Activated T-helper 1 cell treated with anti-CD3 and anti-CD28 coated beads, Interleukin-2, amount 50 U/mL, for 16 hours (primary cell): ENCODE results near the gene CKB.
"Not testable (repeated sequence)": the region's sequence is repeated elsewhere in the genome, so short reads cannot be mapped to it uniquely, and the experiment has no call there.

Source experiments
- DNase-seq, 2 donors: peaks; one replicate each; pipeline ENCODE4 v3.0.0-alpha.2; 2020; ENCODE audit warnings: low read depth in 1 of 2, low spot score in 1 of 2

Gene CKB

DNA sequence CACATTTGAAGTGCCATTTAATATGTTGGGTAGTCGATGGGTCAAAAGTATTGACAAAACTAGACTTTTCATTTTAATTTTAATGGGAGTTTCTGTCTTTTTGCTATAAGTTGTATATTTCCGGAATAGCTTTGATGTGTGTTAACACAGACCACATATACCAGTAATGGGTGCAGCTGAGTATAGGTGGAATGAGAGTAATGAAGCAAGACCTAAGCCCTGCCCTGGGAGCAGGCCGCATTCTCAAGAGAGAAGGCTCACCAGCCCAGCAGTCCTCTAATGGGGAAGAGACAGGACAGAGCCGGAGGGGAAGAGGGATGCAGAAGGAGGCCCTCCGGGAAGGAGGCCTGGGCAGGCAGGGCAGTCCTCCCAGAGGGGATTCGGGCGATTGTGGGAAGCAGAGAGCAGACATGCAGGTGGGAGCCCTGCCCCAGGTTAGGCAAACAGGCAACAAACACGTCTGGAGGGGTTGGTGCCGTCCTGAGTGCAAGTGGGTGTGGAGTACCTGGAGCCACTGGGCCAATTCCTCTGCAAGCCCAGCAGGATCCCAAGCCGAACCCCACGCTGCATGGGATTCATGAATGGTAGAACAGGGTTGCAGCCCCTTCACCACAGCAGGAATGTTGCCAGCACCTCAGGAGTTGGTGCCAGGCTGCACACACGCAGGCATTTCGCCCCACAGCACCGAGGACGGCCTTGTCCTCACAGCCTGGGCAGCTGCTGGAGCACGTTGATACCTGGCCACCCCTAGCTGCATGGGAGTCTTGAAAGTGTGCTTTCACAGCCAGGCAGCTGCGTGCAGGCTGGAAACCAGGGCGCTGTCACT, 7.8 kb downstream of the CKB start:
- DNase-seq = no peak

DNA sequence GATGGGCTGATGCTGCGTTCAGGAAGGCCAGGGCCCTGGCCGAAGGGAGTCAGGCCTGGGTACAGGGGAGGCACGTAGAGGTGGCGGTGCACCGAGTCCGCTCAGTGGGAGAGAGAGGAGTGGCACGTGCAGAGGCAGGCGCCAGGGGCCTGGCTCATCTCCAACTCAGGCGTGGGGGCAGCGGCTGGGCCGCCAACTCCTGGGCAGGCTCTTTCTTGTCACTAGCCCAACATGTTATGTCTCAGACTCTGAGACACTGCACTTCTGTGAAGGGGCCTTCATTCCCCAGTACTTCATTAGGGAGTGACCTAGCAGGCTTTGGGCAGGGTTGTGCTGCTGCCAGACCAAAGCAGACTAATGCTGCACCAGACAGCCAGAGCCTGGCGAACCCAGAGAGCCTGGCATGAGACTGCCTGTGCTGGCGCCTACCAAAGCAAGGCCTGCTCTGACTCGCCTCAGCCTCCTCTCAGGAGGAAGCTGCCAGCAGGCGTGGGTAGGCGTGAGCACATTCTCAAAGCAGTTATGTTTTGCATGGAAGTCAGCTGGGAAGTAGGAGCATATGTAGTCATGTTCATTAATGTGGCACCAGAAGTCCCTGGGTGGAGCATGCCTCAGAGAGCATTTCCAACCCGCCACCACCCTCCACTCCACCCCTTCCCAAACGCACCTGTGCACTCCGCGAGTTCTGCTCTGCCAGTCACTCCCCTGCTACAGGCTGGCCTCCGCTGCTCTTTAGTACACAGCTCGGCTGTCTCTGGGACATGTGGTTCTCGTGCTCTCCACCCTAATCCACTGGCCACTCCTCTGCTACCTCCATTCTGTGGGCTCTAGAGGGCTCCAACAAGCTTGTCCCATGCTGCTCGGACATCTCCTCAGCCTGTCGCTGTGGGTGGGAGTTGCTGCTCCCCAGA, 9.7 kb downstream of the CKB start:
- no peak for DNase-seq

DNA sequence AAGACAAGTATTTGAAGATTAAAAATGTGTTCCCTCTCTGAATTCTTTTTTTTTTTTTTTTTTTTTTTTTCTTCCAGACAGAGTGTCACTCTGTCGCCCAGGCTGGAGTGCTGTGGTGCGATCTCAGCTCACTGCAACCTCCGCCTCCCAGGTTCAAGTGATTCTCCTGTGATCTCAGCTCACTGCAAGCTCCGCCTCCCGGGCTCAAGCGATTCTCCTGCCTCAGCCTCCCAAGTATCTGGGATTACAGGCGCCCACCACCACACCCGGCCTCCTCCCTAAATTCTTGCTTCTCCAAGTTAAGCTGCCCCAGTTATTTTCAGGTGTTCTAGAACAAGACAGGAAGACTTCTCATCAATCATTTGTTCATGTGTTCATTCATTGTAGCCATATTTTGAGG, 10.4 kb downstream of the CKB start:
- not testable (repeated sequence) for DNase-seq

DNA sequence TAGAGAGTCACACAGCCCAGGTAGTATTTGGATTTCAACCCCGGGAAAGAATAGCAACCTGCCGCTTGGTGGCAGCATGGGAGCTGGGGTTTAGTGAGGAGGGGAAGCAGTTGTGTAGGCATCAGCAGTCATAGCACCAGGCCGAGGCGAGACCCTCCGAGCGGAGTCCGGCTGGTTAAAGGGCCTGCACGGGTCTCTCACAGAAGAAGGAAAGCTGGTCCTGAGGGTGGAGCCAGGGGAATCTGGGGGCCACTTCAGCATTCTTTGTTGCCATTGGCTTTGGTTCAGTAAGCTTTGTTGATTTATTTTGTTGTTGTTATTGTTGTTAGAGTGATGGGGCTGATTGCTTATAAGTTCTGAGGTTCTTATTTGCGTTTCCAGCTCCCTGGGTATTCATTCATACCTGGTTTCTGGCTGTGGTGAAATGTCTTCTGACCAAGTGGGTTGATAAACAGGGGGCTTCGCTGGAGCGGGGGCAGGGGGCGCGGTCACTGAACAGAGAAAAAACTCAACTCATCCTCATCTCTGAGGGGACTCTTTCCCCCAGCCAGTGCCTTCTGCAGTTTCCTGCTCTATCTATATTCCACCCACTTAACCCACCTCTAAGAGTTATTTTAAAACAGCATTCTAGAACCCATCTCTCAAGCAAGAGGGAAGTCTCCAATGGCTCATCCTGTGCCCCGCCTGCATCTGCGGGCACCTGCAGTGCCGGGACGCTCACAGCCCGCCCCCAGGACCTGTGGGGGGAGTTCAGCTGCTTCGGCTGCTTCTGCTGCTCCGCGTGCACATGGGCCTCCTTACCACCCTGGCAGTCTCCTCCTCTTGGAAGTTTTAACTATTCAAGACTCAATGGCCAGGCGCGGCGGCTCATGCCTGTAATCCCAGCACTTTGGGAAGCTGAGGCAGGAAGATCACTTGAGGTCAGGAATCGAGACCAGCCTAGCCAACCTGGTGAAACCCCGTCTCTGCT, 11.6 kb downstream of the CKB start:
- DNase-seq = no peak

DNA sequence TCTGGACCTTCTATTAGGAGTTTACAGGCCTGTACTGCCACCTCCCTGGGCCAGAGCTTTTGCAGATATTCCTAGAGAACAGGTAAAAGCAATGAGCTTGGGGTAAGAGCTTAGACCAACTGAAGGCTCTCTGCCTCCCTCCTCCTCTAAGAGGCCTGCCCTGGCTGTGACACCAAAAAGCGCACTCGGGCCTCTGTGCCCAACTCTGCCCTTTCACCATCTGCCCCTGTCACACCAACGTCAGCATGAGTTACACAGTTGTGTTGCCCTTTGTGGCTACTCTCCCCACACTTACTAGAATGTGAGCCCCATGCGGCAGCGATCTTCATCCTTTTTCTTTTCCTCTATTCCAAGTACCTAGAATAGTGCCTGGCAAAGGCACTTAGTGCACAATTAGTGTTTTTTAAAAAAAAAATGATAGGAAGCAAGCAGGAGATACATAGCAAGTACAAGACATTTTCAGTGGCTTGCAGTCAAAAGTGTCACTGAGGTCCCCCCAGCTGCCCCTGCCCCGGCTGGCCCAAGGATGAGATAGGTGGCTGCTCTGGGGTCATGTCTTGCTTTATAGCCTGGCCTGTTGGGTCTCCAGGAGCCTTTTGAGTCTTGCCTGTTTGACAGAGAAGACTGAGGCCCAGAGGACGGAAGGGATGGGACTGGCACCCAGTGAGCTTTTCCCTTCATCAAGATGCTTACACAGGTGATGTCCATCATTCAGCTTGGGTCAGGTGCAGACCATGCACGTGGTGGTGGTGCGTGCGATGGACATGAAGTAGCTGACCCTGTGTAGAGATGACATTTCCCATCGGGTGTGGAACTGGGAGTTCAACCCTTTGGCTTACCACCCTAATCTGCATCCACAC, 12.5 kb downstream of the CKB start:
- DNase-seq = no peak

DNA sequence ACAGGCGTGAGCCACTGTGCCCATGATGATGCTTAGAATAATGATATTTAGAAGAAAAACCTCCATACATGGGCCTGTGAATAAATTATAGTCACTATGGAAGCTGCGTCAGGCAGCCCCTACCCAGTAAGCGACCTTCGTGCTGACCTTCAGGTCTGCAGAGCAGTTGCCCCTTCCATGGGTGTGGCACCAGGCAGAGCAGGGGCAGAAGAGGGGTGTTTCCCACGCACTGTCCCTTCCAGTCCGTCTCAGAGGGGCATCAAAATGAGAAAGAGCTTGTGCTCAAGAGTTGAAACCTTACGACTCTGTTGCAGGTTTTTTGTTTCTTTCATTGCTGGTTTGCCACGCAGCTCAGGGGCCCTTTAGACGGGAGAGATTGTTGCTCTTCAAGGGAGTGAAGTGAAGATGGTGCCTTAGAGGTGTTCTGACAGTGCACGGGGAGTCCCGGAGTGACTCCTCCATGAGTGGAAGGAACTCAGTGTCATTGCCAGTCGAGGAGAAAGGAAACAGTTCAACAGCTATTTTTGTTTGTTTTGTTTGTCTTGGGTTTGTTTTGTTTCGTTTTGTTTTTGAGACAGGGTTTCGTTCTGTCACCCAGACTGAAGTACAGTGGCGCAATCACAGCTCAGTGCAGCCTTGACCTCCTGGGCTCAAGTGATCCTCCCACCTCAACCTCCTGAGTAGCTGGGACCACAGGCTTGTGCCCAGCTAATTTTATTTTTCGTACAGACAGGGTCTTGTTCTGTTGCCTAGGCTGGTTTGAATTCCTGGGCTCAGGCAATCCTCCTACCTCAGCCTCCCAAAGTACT, 13.9 kb downstream of the CKB start:
- DNase-seq = no peak

DNA sequence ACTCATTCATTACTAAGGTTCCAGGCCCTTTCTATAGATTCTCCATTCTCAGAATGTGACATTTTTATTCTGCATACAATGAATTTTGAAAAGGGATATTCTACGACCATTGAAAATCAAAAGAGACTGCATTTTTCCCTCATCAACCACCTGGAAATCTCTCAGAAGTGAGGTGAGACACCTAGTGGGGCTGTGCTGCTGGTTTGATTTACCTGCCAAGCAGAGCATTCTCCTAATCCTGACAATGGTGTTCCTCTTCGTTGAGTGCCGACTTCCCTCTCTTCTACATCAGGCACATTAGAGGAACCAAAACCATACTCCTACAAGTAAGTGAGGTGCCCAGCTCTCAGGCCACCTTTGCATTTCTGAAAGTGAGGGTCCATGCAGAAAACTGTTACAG, 14.9 kb downstream of the CKB start:
- DNase-seq = no peak

DNA sequence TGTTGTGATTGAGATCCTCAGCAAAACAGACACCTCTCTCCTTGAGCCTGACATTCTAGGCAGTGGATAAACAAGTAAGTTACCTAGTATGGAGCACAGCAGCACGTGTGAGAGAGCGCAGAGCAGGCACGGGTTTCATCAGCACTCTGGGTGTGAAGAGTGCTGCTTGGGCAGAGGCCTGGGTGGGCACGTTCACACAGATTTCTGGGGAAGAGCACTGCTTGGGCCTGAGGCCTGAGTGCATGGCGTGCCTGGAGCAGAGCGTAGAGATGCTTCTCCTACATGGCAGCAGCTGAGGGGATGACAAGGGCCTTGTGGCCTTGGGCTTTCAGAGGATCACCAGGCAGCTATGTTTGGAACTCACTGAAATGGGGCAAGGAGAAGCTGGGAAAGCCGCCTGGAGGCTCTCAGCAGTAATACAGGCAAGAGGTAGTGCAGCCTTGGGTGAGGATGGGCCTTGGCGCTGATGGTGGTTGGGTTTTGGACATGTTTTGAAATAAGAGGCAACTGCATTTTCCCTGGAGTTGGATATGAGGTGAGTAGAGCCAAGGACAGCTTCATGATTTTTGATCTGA, 17.6 kb downstream of the CKB start:
- no peak for DNase-seq

DNA sequence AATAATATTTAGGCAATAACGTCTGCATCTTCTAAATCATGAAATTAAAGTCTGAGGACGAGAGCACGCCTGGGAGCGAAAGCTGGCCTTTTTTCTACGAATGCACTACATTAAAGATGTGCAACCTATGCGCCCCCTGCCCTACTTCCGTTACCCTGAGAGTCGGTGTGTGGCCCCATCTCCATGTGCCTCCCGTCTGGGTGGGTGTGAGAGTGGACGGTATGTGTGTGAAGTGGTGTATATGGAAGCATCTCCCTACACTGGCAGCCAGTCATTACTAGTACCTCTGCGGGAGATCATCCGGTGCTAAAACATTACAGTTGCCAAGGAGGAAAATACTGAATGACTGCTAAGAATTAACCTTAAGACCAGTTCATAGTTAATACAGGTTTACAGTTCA, 19.3 kb downstream of the CKB start:
- no peak for DNase-seq

DNA sequence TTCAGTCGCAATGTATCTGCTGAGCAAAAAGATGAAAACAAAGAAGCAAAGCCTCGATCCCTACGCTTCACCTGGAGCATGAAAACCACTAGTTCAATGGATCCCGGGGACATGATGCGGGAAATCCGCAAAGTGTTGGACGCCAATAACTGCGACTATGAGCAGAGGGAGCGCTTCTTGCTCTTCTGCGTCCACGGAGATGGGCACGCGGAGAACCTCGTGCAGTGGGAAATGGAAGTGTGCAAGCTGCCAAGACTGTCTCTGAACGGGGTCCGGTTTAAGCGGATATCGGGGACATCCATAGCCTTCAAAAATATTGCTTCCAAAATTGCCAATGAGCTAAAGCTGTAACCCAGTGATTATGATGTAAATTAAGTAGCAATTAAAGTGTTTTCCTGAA, 19.8 kb downstream of the CKB start:
- no peak for DNase-seq

DNA sequence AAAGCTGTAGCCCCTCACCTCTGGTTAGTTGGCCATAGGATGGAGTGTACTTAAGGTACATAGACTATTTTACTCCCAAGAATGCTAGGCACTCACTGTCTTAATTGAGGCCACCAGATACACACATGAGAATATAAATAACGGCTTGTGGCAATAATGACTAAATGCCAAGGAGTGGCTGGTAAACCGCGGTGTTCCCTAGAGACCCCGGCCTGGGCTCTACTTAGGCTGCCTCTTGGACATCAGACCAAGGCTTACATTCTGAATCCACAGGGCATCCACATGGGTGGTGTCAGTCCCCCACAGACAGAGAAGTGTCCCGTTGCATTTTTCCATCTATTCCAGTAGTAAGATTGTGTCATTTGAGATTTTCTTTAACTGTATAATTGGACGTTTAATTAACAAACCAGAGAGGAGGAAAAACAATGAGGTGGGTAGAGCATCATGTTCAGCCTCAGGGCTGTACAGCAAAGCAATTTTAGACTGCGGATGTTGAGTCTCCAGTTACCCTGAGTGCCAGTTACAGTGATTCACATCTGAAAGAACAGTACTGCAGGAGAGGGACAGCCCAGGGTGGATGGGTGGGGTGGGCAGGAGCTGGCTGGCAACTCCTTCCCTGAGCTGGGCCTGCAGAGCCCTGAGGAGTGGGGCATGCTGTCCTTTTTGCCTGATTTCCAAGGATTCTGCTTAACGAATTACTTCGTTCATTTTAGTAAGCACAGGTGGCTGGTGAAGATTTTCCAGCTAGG, 20.5 kb downstream of the CKB start:
- no peak for DNase-seq

DNA sequence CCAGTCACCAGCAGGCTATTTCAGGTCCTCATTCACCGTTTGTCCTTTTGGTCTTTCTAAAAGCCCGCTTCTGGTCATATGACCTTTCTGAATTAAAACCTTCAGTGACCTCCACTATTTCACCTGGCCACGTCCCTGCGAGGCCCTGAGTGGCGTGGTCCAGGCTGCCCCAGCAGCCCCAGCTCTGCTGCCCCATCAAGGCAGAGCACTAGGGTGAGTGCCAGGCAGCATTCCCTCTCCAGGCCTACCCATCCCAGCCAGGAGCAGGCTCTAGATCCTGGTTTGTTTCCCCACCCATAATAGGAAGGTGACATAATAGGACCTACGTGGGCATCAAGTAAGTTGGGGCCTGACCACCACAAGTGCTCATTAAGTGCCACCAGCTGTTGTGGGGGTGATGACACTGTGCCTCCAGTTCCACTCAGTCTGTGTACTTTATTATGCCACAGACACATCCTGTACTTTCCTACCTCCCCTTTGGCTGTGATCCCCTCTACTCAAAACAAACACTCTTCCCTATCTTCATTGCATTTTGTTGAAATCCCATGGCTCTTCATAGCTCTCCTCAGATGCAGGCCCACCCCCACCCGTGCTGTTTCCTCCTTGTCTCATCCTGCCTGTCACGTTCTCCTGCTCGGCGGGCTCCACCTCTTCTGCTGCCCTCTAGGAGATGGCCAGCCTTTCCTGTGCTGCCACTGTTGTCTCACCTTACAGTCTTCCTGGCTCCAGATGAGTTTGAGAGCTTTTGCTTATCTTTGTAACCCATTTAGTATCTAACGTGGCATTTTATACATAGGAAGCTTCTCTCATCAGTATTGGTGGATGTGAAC, 21.4 kb downstream of the CKB start:
- DNase-seq = no peak

DNA sequence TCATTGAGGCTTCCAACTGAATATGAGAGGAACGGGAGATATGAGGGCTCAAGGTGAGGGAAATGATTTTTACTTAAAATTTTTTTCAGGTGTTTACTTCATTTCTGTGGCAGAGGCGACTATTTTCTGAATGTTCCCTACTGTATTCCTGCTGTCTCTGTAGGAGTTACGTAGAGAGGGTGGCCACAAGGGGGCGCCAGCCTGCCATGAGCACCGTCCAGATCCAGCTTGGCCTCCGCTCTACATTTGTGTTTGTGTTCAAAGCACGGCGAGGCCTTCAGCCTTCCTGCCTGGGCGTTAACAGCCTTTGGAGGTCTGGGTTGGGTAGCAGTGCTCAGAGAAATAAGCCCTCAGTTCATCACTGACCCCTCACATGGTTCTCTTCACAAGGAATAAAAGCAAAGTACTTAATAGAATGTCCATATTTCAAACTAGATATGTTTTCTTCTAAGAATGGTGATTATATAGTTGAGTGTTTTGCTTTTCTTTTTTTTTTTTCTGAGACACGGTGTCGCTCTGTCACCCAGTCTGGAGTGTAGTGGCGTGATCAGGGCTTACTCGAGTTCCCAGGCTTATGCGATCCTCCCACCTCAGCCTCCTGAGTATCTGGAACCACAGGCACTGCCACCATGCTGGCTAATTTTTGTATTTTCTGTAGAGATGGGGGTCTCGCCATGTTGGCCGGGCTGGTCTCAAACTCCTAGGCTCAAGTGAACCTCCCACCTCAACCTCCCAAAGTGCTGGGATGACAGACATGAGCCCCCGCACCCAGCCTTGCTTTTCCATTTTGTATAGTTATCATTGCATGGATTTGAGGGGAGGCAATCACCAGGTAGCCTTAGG, 22.3 kb downstream of the CKB start:
- DNase-seq = peak; percentile 58 to 62

DNA sequence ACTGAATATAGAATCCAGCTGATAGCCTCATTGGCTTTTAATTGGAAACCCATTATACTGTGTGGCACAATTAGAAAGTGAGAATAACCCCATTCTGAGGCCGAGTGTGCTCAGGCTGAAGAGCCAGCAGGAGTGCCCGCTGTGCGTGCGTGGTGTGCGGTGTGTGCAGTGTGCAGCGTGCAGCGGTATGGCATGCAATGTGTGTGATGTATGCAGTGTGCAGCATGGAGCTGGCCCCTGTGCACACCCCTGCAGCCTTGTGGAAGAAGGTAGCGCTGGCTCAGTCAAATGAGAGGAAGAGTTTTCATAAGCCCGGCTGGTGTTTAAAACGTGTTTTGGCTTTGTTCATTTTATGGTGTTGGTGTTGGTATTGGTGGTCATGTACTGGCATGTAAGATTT, 22.9 kb downstream of the CKB start:
- DNase-seq = no peak

DNA sequence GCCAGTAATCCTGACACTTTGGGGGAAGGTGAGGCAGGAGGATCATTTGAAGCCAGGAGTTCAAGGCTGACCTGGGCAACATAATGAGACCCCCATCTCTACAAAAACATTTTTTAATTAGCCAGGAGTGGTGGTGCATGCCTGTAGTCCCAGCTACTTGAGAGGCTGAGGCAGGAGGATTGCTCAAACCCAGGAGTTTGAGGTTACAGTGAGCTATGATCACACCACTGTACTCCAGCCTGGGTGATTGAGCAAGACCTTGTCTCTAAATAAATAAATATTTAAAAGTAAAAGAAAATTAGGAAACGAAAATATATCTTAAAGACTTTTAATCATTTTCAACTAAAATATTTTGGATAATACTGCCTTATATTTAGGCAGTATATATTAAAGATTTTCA, 25.9 kb downstream of the CKB start:
- no peak for DNase-seq

DNA sequence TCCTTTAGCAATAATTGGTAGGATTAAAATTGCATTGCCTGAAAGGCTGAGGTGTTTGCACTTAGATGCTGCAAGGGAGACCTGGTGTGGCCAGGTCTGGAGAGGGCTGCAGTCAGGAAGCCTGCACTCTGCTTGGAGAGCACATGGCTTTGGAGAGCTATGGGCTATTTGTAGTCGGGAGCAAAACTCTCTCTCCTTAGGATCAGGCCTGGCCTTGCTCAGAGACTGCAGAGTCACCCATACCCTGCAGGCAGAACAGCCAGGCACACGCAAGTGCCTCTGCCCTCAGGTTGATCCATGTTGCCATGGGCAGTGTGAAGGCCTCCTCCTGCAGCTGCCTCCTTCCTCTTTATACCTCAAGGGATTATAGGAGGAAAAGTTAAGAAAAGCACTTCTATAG, 26.8 kb downstream of the CKB start:
- DNase-seq = no peak
